Measurements from ENCODE around the gene TEAD1.

GRCh38 chr11:12684816-12685215 lies 10.6 kb downstream of the TEAD1 start:
- no peak for TF ChIP-seq CTCF (IDR thresholded peaks at IDR 0.05)
- no peak for TF ChIP-seq REST (IDR thresholded peaks at IDR 0.05; ENCODE audit: insufficient read depth in 1 of 2, low read depth in 2 of 2, low read length in 1 of 2)
